Fibroblast of skin of left quadriceps (primary cell): ENCODE measurements around the gene ADPRH.
"Not testable (repeated sequence)": the region's sequence is repeated elsewhere in the genome, so short reads cannot be mapped to it uniquely, and the experiment has no call there.

Source experiments
- DNase-seq, 2 experiments: peaks; one replicate each; pipeline ENCODE4 v3.0.0-alpha.2; 2013; ENCODE audit warnings: low read depth in 2 of 2

Gene ADPRH

GRCh38 chr3:119579366-119580066 lies at the start of gene ADPRH:
Gene ADPRH, plus strand, starts transcription at chr3:119579492. Its CDS starts 2,678 bp downstream, at chr3:119582170.
- DNase-seq: peak; percentile 26 to 31

- DNase-seq: peak; percentile 54 to 56
These were observed 49.4 kb upstream of the ADPRH start for GRCh38 chr3:119529883-119530282.

DNA sequence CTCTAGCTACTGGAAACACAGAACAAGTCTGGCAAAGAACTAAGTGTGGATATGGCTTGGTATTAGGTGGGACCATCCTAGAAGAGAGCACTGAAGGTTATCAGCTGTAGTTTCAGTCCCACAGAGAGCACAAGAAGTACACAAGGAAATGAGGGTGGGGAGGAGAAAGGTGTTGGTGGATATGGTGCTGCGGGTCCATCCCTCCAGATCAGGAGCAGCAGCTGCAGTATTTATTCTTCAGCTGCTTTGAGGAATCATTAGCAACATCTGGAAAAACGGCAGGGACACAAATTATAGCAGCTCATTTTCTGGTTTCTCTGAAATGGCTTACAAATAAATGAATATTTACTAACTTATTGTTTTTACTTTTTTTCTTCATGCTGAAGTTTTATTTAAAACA lies 48.8 kb upstream of the ADPRH start:
- no peak for DNase-seq

DNA sequence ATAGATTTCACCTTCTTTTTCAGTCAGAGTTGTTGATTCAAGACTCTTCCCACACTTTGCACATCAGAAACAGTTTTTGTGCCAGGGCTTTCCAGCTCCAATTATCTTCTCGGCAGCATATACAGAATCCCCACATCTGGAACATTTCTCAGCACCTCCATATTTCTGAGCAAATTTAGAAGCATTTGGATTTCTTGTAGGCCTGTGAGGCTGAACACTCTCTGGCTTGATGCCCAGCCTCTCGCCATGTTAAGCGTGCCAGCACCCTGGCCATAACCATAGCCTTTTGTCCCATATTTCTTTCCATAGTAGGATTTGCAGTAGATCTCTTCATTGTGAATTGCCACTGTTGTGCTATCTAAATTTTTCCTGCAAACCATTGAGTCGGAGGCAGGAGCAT lies 48.1 kb upstream of the ADPRH start:
- DNase-seq: no peak

DNA sequence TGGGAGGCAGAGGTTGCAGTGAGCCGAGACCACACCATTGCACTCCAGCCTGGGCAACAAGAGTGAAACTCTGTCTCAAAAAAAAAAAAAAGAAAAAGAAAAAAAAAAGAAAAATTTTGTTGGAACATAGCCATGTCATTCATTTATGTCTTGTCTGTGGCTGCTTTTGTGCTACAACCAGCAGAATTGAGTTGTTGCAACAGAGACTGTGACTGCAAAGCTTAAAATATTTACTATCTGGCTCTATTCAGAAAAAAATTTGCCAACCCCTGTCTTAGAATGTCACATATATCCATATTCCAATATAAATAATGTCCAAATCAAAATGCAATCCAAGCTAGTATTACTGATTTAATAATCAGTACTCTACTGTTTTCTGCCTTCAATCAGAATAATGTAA lies 45.0 kb upstream of the ADPRH start:
- DNase-seq: no peak

GRCh38 chr3:119536757-119537156 lies 42.5 kb upstream of the ADPRH start:
- no peak for DNase-seq

GRCh38 chr3:119538772-119539171 lies 40.5 kb upstream of the ADPRH start:
- no peak for DNase-seq

- DNase-seq: no peak
These were observed 37.7 kb upstream of the ADPRH start for GRCh38 chr3:119541547-119541946.

- DNase-seq: no peak
These were observed 37.0 kb upstream of the ADPRH start for GRCh38 chr3:119542168-119542767.

DNA sequence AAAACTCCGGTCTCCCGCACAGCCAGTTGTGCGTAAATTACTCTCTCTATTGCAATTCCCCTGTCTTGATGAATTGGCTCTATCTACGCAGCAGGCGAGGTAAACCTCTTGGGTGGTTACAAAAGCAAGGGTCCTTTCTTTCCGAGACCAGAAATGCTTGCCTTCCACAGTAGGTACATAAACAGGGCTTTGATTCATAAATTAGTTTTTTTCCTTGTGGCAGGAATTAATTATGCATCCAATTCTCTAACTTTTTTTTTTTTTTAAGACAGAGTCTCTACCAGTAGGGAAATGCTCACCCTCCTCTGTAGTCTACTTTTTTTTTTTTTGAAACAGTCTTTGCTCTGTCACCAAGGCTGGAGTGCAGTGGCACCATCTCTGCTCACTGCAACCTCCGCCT lies 36.1 kb upstream of the ADPRH start:
- DNase-seq: no peak

DNA sequence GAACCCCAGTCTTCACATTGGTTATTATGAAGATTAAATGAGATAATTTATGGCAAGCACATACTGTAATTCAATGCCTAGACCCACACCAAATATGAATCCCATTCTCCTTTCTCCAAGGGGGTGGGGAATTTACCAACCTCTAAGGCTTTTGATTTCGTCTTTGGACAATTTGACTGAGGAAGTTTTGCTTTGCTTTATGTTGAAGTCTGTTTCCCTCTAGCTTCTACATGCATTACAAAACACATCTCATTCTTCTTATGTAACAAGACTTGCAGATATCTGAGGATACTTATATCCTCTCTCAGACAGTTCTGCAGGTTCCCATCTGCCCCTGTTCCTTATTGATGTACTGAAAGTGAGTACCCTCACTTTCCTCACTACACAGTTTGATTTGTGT lies 32.1 kb upstream of the ADPRH start:
- no peak for DNase-seq

- no peak for DNase-seq
These were observed 31.0 kb upstream of the ADPRH start for GRCh38 chr3:119548341-119548740.

- no peak for DNase-seq
These were observed 28.9 kb upstream of the ADPRH start for GRCh38 chr3:119550192-119550910.

DNA sequence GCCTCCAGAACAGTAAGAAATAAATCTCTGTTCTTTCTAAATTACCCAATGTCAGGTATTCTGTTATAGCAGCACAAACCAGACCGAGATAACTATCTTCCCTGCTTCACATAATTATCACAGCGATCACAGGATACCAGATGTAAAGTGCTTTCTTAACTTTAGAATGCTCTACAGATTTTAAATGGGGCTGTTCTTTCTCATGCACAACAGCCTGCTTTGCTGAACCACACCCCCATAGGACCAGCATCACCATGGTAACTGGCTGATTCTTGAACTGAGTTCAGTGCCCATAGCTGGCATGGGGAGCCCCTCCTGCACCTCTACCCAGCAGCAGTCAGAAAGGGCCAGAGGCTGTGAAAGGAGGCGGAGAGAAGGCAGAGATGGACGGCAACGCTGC lies 27.7 kb upstream of the ADPRH start:
- DNase-seq: no peak

DNA sequence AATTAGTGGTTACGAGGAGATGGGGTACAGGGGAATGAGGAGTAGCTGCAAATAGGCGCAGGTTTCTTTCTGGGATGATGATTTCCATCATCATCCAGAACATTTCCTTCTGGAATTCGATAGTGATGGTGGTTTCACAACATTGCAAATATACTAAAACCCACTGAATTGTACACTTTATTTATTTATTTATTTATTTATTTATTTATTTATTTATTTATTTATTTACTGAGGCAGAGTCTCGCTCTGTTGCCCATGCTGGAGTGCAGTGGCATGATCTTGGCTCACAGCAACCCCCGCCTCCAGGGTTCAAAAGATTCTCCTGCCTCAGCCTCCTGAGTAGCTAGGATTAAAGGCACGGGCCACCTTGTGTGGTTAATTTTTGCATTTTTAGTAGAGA lies 26.4 kb upstream of the ADPRH start:
- DNase-seq: not testable (repeated sequence)

DNA sequence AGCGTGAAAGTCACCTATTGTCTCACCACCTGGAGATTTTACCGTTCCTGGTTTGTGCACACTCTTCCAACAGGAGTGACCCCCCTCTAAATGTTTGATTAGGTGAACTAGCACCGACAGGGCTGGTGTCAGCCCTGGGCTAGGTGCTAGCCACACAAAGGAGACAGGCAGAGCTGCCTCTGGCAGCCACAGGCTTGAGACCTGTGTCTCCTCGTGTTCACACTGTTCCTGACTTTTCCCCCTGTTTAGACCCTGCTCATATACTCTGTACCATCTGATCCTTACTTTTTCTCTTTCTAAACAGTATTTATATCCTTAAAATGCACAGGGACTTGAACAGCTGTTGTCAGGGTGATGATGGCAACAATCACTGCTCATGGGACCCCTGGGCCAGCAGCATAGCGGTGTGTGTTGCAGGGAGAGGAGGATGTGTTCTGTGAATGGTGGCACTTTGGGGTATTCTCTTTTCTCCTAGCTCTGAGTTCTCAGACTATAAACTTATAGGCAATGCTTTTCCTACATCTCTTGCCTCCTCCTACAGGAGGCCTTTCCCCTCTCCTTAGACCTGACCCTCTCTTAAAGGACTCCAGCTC lies 25.4 kb upstream of the ADPRH start:
- DNase-seq: no peak

DNA sequence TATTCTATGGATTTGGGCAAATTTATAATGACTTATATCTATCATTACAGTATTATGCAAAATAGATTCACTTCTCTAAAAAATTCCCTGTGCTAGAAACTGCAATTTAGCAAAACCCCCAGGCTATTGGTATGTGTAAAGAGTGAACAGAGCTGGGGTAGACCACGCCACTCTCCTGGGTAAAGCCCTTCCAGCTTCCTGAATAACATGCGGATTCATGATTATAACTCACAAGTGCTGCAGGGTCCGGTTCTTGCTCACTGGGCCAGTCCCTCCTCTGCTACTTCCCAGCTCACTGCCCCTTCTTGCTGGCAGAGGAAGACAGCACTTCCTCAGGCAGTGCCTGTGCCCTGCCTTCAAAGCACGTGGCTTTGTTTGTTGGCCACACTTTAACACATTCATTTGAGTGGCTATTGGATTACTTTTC lies 24.0 kb upstream of the ADPRH start:
- no peak for DNase-seq

GRCh38 chr3:119555929-119556328 lies 23.4 kb upstream of the ADPRH start:
- no peak for DNase-seq

DNA sequence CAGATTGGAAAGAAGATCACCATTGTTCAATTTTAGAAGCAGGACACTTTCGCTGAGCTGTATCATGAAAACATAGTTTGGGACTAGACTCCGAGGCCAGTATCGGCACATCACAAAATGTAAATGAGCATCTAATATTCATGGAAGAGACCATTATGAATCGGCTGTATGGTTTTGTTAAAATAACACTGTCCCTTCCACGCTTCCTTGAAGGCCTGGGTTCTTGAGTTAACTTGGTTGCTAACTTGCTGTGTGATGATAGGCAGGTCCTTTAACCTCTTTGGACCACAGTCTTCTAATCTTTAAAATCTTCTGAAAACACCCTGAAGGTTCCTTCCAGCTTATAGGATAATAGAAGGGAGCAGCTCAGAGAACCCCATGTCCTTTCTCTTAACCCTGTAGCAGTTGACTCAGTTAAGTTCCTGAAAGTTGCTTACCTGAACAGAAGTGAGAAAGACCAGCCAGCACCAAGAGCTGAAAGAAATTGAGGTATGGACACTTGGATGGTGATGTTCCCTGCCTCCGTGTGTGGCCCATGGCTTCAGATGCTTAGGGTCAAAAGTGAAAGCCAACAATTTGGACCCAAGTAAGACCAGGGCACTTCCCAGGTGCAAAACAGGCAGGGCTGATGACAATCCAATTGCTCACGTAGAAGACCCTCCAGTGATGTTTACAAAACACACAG lies 22.0 kb upstream of the ADPRH start:
- DNase-seq: no peak

DNA sequence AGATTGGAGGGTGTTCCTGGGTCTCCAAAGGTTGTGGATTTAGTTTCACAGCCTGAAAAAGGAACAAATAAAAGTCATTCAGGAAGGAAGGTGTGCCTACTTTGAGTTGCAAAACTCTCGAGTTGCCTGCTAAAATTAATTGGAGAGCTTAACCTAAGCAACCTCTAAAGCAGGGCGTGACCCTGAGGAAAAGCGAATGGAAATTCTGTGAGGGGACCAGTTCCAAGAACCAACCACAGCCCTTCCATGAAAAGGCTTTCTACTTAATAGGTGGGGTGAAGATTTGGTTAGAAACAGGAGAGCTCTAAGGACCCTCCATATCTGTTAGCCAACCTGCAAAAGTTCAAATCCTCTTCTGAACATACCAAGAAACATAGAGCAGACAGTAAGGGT lies 21.4 kb upstream of the ADPRH start:
- DNase-seq: no peak

- DNase-seq: no peak
These were observed 20.5 kb upstream of the ADPRH start for GRCh38 chr3:119558626-119559317.
